HEK293 (cell line): ENCODE results near the gene AGAP3.

ENCODE experiments used
- GLI4 ChIP-seq: fragments of 450-650 bp; formaldehyde crosslinking; IDR thresholded peaks from 2 replicates; pipeline ENCODE4 v1.5.1; 2016; ENCODE audit warnings: missing biosample characterization, missing genetic modification characterization
- HOXA7 ChIP-seq: sonication (generic); formaldehyde crosslinking; IDR thresholded peaks from 2 replicates; pipeline ENCODE4 v1.8.1; 2022; ENCODE audit warnings: missing genetic modification reagents, borderline replicate concordance
- ZBTB17 ChIP-seq: fragments of 450-650 bp; formaldehyde crosslinking; IDR thresholded peaks from 2 replicates; pipeline ENCODE4 v1.5.1; 2016; ENCODE audit warnings: missing biosample characterization, missing genetic modification characterization
- ZNF10 ChIP-seq: fragments of 450-650 bp; formaldehyde crosslinking; IDR thresholded peaks from 2 replicates; pipeline ENCODE4 v1.5.1; 2017; ENCODE audit warnings: missing biosample characterization, missing genetic modification characterization
- ZNF19 ChIP-seq: fragments of 450-650 bp; formaldehyde crosslinking; IDR thresholded peaks from 2 replicates; pipeline ENCODE4; 2016; ENCODE audit warnings: missing biosample characterization, missing genetic modification characterization, low read depth
- ZNF2 ChIP-seq: fragments of 450-650 bp; formaldehyde crosslinking; IDR thresholded peaks from 2 replicates; pipeline ENCODE4 v1.5.1; 2016; ENCODE audit warnings: missing biosample characterization, missing genetic modification characterization
- ZNF473 ChIP-seq: fragments of 450-650 bp; formaldehyde crosslinking; IDR thresholded peaks from 2 replicates; pipeline ENCODE4 v1.5.1; 2017; ENCODE audit warnings: missing biosample characterization, missing genetic modification characterization
- ZNF548 ChIP-seq: fragments of 450-650 bp; formaldehyde crosslinking; IDR thresholded peaks from 2 replicates; pipeline ENCODE4 v1.5.1; 2016; ENCODE audit warnings: missing biosample characterization, missing genetic modification characterization
- ZNF830 ChIP-seq: fragments of 450-650 bp; IDR thresholded peaks from 2 replicates; pipeline ENCODE4 v1.5.0; 2018; ENCODE audit warnings: missing biosample characterization, missing genetic modification characterization, low read depth, mild to moderate bottlenecking, moderate library complexity
- TF ChIP-seq, protein P1 (sequence below): fragments of 450-650 bp; formaldehyde crosslinking; optimal IDR thresholded peaks from 2 replicates; pipeline ENCODE3; 2016; ENCODE audit warnings: missing biosample characterization, mild to moderate bottlenecking, missing genetic modification characterization
- TF ChIP-seq, protein P2 (sequence below): fragments of 450-650 bp; formaldehyde crosslinking; IDR thresholded peaks from 2 replicates; pipeline ENCODE4 v1.5.1; 2016; ENCODE audit warnings: missing biosample characterization, missing genetic modification characterization
- TF ChIP-seq, protein P3 (sequence below): fragments of 450-650 bp; formaldehyde crosslinking; IDR thresholded peaks from 2 replicates; pipeline ENCODE4 v1.5.1; 2016; ENCODE audit warnings: missing biosample characterization, missing genetic modification characterization
- TF ChIP-seq, protein P4 (sequence below): fragments of 450-650 bp; formaldehyde crosslinking; IDR thresholded peaks from 2 replicates; pipeline ENCODE4 v1.5.1; 2016; ENCODE audit warnings: missing biosample characterization, missing genetic modification characterization

DNA sequence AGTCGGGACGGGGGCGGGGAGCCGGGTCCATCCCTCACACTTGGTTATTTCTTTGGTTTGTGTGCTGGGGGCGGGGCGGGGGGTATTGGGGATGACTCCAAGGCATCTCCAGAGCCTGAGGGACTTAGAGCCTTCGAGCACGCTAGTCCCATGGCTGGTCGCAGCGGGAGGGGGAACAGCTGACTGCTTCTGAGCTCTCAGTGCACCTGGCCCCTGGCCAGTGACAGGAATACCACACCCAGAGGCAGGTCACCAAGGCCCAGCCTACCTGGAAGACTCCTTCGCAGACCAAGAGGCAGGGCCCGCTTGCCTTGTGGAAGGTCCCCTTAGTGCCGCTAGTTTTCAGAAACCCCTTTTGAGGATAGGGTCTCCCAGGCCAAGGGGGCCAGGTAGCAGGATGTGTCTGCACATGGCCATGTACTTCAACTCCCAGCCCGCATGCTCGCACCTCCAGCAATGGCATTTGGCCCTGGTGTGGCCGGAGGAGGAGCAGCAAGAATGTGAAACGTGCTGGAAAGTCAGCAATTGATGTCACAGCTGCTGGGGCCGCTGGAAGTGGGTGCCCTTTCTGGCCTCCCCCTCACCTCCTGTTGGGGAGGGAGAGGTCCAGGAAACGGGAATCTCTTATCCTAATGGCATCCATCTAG is 40.3 kb downstream of the AGAP3 start:
- TF ChIP-seq ZNF19 (no peak), ZBTB17 (tag by site-specific recombination) (no peak), ZNF2 (tag by site-specific recombination) (no peak), GLI4 (tag by site-specific recombination) (no peak), ZNF830 (tag by site-specific recombination) (no peak), HOXA7 (no peak), ZNF548 (tag by site-specific recombination) (no peak), ZNF10 (no peak), ZNF473 (tag by site-specific recombination) (no peak)
- TF ChIP-seq, protein P1, sequence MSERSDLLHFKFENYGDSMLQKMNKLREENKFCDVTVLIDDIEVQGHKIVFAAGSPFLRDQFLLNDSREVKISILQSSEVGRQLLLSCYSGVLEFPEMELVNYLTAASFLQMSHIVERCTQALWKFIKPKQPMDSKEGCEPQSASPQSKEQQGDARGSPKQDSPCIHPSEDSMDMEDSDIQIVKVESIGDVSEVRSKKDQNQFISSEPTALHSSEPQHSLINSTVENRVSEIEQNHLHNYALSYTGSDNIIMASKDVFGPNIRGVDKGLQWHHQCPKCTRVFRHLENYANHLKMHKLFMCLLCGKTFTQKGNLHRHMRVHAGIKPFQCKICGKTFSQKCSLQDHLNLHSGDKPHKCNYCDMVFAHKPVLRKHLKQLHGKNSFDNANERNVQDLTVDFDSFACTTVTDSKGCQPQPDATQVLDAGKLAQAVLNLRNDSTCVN = no peak
- TF ChIP-seq, protein P2, sequence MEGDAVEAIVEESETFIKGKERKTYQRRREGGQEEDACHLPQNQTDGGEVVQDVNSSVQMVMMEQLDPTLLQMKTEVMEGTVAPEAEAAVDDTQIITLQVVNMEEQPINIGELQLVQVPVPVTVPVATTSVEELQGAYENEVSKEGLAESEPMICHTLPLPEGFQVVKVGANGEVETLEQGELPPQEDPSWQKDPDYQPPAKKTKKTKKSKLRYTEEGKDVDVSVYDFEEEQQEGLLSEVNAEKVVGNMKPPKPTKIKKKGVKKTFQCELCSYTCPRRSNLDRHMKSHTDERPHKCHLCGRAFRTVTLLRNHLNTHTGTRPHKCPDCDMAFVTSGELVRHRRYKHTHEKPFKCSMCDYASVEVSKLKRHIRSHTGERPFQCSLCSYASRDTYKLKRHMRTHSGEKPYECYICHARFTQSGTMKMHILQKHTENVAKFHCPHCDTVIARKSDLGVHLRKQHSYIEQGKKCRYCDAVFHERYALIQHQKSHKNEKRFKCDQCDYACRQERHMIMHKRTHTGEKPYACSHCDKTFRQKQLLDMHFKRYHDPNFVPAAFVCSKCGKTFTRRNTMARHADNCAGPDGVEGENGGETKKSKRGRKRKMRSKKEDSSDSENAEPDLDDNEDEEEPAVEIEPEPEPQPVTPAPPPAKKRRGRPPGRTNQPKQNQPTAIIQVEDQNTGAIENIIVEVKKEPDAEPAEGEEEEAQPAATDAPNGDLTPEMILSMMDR (tag by site-specific recombination) = no peak
- TF ChIP-seq, protein P3, sequence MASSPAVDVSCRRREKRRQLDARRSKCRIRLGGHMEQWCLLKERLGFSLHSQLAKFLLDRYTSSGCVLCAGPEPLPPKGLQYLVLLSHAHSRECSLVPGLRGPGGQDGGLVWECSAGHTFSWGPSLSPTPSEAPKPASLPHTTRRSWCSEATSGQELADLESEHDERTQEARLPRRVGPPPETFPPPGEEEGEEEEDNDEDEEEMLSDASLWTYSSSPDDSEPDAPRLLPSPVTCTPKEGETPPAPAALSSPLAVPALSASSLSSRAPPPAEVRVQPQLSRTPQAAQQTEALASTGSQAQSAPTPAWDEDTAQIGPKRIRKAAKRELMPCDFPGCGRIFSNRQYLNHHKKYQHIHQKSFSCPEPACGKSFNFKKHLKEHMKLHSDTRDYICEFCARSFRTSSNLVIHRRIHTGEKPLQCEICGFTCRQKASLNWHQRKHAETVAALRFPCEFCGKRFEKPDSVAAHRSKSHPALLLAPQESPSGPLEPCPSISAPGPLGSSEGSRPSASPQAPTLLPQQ (tag by site-specific recombination) = no peak
- TF ChIP-seq, protein P4, sequence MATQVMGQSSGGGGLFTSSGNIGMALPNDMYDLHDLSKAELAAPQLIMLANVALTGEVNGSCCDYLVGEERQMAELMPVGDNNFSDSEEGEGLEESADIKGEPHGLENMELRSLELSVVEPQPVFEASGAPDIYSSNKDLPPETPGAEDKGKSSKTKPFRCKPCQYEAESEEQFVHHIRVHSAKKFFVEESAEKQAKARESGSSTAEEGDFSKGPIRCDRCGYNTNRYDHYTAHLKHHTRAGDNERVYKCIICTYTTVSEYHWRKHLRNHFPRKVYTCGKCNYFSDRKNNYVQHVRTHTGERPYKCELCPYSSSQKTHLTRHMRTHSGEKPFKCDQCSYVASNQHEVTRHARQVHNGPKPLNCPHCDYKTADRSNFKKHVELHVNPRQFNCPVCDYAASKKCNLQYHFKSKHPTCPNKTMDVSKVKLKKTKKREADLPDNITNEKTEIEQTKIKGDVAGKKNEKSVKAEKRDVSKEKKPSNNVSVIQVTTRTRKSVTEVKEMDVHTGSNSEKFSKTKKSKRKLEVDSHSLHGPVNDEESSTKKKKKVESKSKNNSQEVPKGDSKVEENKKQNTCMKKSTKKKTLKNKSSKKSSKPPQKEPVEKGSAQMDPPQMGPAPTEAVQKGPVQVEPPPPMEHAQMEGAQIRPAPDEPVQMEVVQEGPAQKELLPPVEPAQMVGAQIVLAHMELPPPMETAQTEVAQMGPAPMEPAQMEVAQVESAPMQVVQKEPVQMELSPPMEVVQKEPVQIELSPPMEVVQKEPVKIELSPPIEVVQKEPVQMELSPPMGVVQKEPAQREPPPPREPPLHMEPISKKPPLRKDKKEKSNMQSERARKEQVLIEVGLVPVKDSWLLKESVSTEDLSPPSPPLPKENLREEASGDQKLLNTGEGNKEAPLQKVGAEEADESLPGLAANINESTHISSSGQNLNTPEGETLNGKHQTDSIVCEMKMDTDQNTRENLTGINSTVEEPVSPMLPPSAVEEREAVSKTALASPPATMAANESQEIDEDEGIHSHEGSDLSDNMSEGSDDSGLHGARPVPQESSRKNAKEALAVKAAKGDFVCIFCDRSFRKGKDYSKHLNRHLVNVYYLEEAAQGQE (tag by site-specific recombination) = no peak
